HEK293T (cell line): ENCODE measurements around the gene GTF2I.
"Not testable (repeated sequence)": the region's sequence is repeated elsewhere in the genome, so short reads cannot be mapped to it uniquely, and the experiment has no call there.

Experiments
- BHLHE40 ChIP-seq: fragments of 450-650 bp; IDR thresholded peaks from 2 replicates; pipeline ENCODE4 v1.6.1; 2016; ENCODE audit warnings: mild to moderate bottlenecking, moderate library complexity, borderline replicate concordance
- CTBP1 ChIP-seq: fragments of 450-650 bp; IDR thresholded peaks from 2 replicates; pipeline ENCODE4 v1.6.1; 2016; ENCODE audit warnings: borderline replicate concordance
- ELF4 ChIP-seq: fragments of 450-650 bp; IDR thresholded peaks from 2 replicates; pipeline ENCODE4 v1.6.1; 2017; ENCODE audit warnings: antibody characterized with exemption
- FOXA1 ChIP-seq: fragments of 450-650 bp; IDR thresholded peaks from 2 replicates; pipeline ENCODE4 v1.6.1; 2016; ENCODE audit warnings: mild to moderate bottlenecking
- FOXK2 ChIP-seq: fragments of 450-650 bp; IDR thresholded peaks from 2 replicates; pipeline ENCODE4 v1.6.1; 2016; ENCODE audit warnings: mild to moderate bottlenecking
- FOXM1 ChIP-seq: fragments of 450-650 bp; IDR thresholded peaks from 2 replicates; pipeline ENCODE4 v1.6.1; 2017; ENCODE audit warnings: mild to moderate bottlenecking, borderline replicate concordance
- HDGF ChIP-seq: fragments of 450-650 bp; IDR thresholded peaks from 2 replicates; pipeline ENCODE4 v1.6.1; 2017; ENCODE audit warnings: antibody characterized with exemption, borderline replicate concordance
- L3MBTL2 ChIP-seq: fragments of 450-650 bp; conservative IDR thresholded peaks from 2 replicates; pipeline ENCODE4 v1.6.1; 2016; ENCODE audit warnings: mild to moderate bottlenecking
- PKNOX1 ChIP-seq: fragments of 450-650 bp; IDR thresholded peaks from 2 replicates; pipeline ENCODE4 v1.6.1; 2016
- TARDBP ChIP-seq: fragments of 450-650 bp; IDR thresholded peaks from 2 replicates; pipeline ENCODE4 v1.6.1; 2016

- not testable (repeated sequence) for TF ChIP-seq ELF4, FOXK2, BHLHE40, TARDBP, PKNOX1, FOXA1, FOXM1, HDGF, L3MBTL2, CTBP1
Observed at GRCh38 chr7:74753921-74754482, 96.5 kb downstream of the GTF2I start.
